SU-DHL-6 (cell line): ENCODE data around the gene MYBL2.

ENCODE experiments used
- CTCF ChIP-seq: fragments of 200-600 bp; sonication (generic); IDR thresholded peaks from one replicate; pipeline ENCODE4 v1.5.1; 2017; ENCODE audit warnings: antibody characterized with exemption, mild to moderate bottlenecking, low read length, moderate library complexity; ENCODE audit not compliant: insufficient read depth, poor library complexity, severe bottlenecking
- EZH2phosphoT487 ChIP-seq: fragments of 200-600 bp; sonication (generic), shearing (Covaris generic); conservative IDR thresholded peaks from 2 replicates; pipeline ENCODE4 v1.6.1; 2018; ENCODE audit warnings: mild to moderate bottlenecking, antibody characterized with exemption, low read length, moderate library complexity, mixed read lengths

GRCh38 chr20:43726811-43727338 is 60.0 kb downstream of the MYBL2 start, which contains the start of gene GTSF1L:
- TF ChIP-seq CTCF: no peak
- TF ChIP-seq EZH2phosphoT487: no peak
